Adrenal gland (tissue), 5 donors: ENCODE data around the gene DCHS2.

ENCODE experiments used
- POLR2A ChIP-seq, 2 donors: fragments of 450-650 bp; IDR thresholded peaks; one replicate each; pipeline ENCODE4 v1.6.1; 2017; ENCODE audit warnings: antibody characterized with exemption in 2 of 2, mild to moderate bottlenecking in 2 of 2, moderate library complexity in 1 of 2
- TF ChIP-seq, protein P1 (sequence below), 6 experiments: fragments of 450-650 bp in 4 of 6; fragments of 200-600 bp in 2 of 6; sonication (generic) in 1 of 6; IDR thresholded peaks; 1 replicate in 5 of 6; 2 replicates in 1 of 6; pipeline versions ENCODE4 v1.5.1 to v1.8.0; 2016 to 2021; ENCODE audit warnings: antibody characterized with exemption in 6 of 6, mild to moderate bottlenecking in 2 of 6, moderate library complexity in 1 of 6
- donor health status: DM: no; HTN: no; CAD: no.

- TF ChIP-seq, protein P1, sequence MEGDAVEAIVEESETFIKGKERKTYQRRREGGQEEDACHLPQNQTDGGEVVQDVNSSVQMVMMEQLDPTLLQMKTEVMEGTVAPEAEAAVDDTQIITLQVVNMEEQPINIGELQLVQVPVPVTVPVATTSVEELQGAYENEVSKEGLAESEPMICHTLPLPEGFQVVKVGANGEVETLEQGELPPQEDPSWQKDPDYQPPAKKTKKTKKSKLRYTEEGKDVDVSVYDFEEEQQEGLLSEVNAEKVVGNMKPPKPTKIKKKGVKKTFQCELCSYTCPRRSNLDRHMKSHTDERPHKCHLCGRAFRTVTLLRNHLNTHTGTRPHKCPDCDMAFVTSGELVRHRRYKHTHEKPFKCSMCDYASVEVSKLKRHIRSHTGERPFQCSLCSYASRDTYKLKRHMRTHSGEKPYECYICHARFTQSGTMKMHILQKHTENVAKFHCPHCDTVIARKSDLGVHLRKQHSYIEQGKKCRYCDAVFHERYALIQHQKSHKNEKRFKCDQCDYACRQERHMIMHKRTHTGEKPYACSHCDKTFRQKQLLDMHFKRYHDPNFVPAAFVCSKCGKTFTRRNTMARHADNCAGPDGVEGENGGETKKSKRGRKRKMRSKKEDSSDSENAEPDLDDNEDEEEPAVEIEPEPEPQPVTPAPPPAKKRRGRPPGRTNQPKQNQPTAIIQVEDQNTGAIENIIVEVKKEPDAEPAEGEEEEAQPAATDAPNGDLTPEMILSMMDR (IDR thresholded peaks at IDR 0.05) = no peak
- TF ChIP-seq POLR2A (IDR thresholded peaks at IDR 0.05) = no peak
These were observed 27.6 kb upstream of the DCHS2 start for GRCh38 chr4:154519214-154519613.
